Ovary (tissue), 9 donors: ENCODE data around the gene WFDC12. TPM values are rescaled to one million over a fixed set of nuclear protein-coding genes. Genes with fewer than 3 reads are reported as not detected.

ENCODE experiments used
- DNase-seq, 5 donors: peaks; one replicate each; pipeline ENCODE4 v3.0.0-alpha.2; 2019 to 2020
- H3K27ac ChIP-seq, 2 donors: fragments of 200-600 bp; one replicate each; pipeline versions ENCODE4 v1.5.1 to v1.8.0; 2019 to 2022
- H3K27me3 ChIP-seq: fragments of 200-600 bp; one replicate; pipeline ENCODE4 v1.8.0; 2022
- H3K36me3 ChIP-seq: fragments of 200-600 bp; sonication (generic); one replicate; pipeline ENCODE4 v1.5.1; 2019
- H3K4me1 ChIP-seq: one replicate; pipeline ENCODE4 v1.8.1; 2013; ENCODE audit warnings: mild to moderate bottlenecking, moderate library complexity; ENCODE audit not compliant: insufficient read depth
- H3K4me3 ChIP-seq: fragments of 200-600 bp; sonication (generic); one replicate; pipeline ENCODE4 v1.5.1; 2017
- H3K9me3 ChIP-seq, 2 donors: fragments of 200-600 bp in 1 of 2; sonication (generic) in 1 of 2; one replicate each; pipeline versions ENCODE4 v1.5.1 to v1.8.1; 2013 to 2019; ENCODE audit warnings: mild to moderate bottlenecking in 1 of 2, moderate library complexity in 1 of 2
- CTCF ChIP-seq, 3 donors: fragments of 450-650 bp in 2 of 3; fragments of 200-600 bp in 1 of 3; IDR thresholded peaks; one replicate each; pipeline versions ENCODE4 v1.5.1 to v1.8.0; 2016 to 2022; ENCODE audit warnings: antibody characterized with exemption in 3 of 3, mild to moderate bottlenecking in 1 of 3
- EP300 ChIP-seq: sonication (generic); formaldehyde crosslinking; IDR thresholded peaks from one replicate; pipeline ENCODE4 v1.6.1; 2017; ENCODE audit warnings: antibody characterized with exemption
- POLR2A ChIP-seq: fragments of 450-650 bp; IDR thresholded peaks from one replicate; pipeline ENCODE4 v1.6.1; 2017; ENCODE audit warnings: antibody characterized with exemption, mild to moderate bottlenecking, moderate library complexity
- WGBS, 3 donors: extraction: QIAGEN DNeasy Blood & Tissue Kit in 1 of 3; methylation state at CpG; one replicate each; pipeline versions ENCODE4 v1.1.5 to v1.1.7; 2013 to 2017; 5-methylcytosine and 5-hydroxymethylcytosine counted together
- intact Hi-C, 4 donors: fragments of 100-400 bp; cut with DNase I; formaldehyde crosslinking; loops; one replicate each; pipeline versions ENCODE4 v1.11.0 to v1.15.1; 2022 to 2023
- polyA plus RNA-seq, 2 donors: library from polyadenylated mRNA; stranded (reverse); fragments of 200-250 nt in 1 of 2; fragments of 350-450 nt in 1 of 2; fragmentation: Illumina TruSeq in 1 of 2; extraction: RNeasy Lipid Tissue Mini Kit (QIAGEN cat#74804) in 1 of 2; gene quantifications; one replicate each; pipeline ENCODE4 v1.2.3, GENCODE V29; 2013 to 2014
- total RNA-seq, 7 donors: library from RNA; depleted of rRNA in 2 of 7; stranded (reverse); fragments of >200 nt in 2 of 7; fragmentation: NEBNext Ultra II Directional in 3 of 7; extraction: Animal tissue kit (Norgen Biotek cat#: 25700) in 3 of 7; gene quantifications; one replicate each; pipeline versions ENCODE4 v1.1.0 to v1.2.4, GENCODE V29; 2016 to 2023
- donor health status: DM: no; HTN: no; CAD: no; lungs with moderate emphysema.
- donor health status: DM: no; HTN: no; CAD: no.
- donor health status: Bipolar disorder and iron deficiency.
- donor health status: DM: yes; HTN: yes; CAD: no.
- donor health status: DM: no; HTN: no; CAD: no.
- donor health status: DM: yes; HTN: yes; CAD: no.

Gene WFDC12
- total and polyA plus RNA-seq, 9 donors = not detected

GRCh38 chr20:45080867-45081624 lies 43.2 kb downstream of the WFDC12 start:
- intact Hi-C loops = no loop called here
- no peaks in the 10 kb centered on the region for H3K36me3 ChIP-seq
- H3K9me3 ChIP-seq = no peaks in the 10 kb centered on the region
- no peaks in the 10 kb centered on the region for H3K4me1 ChIP-seq
- H3K27ac ChIP-seq = no peak overlapping the region
- DNase-seq = no peak
- H3K27me3 ChIP-seq = no peaks in the 10 kb centered on the region
- H3K4me3 ChIP-seq = no peak overlapping the region
- TF ChIP-seq CTCF (IDR thresholded peaks at IDR 0.05) = no peak
- no peak for TF ChIP-seq POLR2A
- TF ChIP-seq EP300 = no peak
- 82 to 89% (median 82%) methylated on average over 5 of the region's 5 CpGs for WGBS, 3 donors

GRCh38 chr20:45077559-45077958 lies 46.7 kb downstream of the WFDC12 start:
- Histone ChIP-seq H3K9me3 (no peaks in the 10 kb centered on the region), H3K4me1 (no peaks in the 10 kb centered on the region), H3K36me3 (no peaks in the 10 kb centered on the region), H3K4me3 (no peak overlapping the region), H3K27ac (no peak overlapping the region), H3K27me3 (no peaks in the 10 kb centered on the region)
- intact Hi-C loops = no loop called here
- 87 to 94% (median 91%) methylated on average over 3 of the region's 3 CpGs for WGBS, 3 donors
- TF ChIP-seq CTCF (IDR thresholded peaks at IDR 0.05) (no peak), POLR2A (no peak), EP300 (no peak)
- DNase-seq = no peak

Other genes starting within 250 kb of the WFDC12 start
- 100 to 1,000 TPM in 5 of 7 donors, 10 to 100 TPM in 2; 55.1 to 153 (median 117) TPM for gene YWHAB, start 238.8 kb downstream of the WFDC12 start, total RNA-seq
- 100 to 1,000 TPM in 1 of 2 donors, 10 to 100 TPM in 1; 70.1 to 252 TPM for gene YWHAB, start 238.8 kb downstream of the WFDC12 start, polyA plus RNA-seq
- 10 to 100 TPM; 17.9 to 34.9 (median 22.9) TPM for gene PABPC1L, start 214.4 kb downstream of the WFDC12 start, total RNA-seq
- 10 to 100 TPM; 13.3 to 19.0 TPM for gene PABPC1L, start 214.4 kb downstream of the WFDC12 start, polyA plus RNA-seq
- 10 to 100 TPM; 12.3 to 39.8 (median 26.2) TPM for gene TOMM34, start 164.1 kb downstream of the WFDC12 start, total RNA-seq
- 10 to 100 TPM; 20.1 to 60.7 TPM for gene TOMM34, start 164.1 kb downstream of the WFDC12 start, polyA plus RNA-seq
- gene STK4, start 158.0 kb downstream of the WFDC12 start, total RNA-seq = 10 to 100 TPM; 17.3 to 27.5 (median 19.6) TPM
- 10 to 100 TPM in 1 of 2 donors, 1 to 10 TPM in 1; 8.3 to 25.9 TPM for gene STK4, start 158.0 kb downstream of the WFDC12 start, polyA plus RNA-seq
- gene KCNS1, start 23.3 kb downstream of the WFDC12 start, total RNA-seq = not detected
- gene KCNS1, start 23.3 kb downstream of the WFDC12 start, polyA plus RNA-seq = under 1 TPM; 0.02 to 0.80 TPM
- not detected for gene WFDC5, start 9.3 kb downstream of the WFDC12 start, total RNA-seq
- not detected for gene WFDC5, start 9.3 kb downstream of the WFDC12 start, polyA plus RNA-seq
- gene PI3, start 50.4 kb upstream of the WFDC12 start, total RNA-seq = under 1 TPM in 1 of 7 donors, not detected in 6; 0.92 TPM
- under 1 TPM in 1 of 2 donors, not detected in 1; 0.30 TPM for gene PI3, start 50.4 kb upstream of the WFDC12 start, polyA plus RNA-seq
- not detected for gene SEMG1, start 82.6 kb upstream of the WFDC12 start, total RNA-seq
- not detected for gene SEMG1, start 82.6 kb upstream of the WFDC12 start, polyA plus RNA-seq
- gene SEMG2, start 96.9 kb upstream of the WFDC12 start, total RNA-seq = not detected
- not detected for gene SEMG2, start 96.9 kb upstream of the WFDC12 start, polyA plus RNA-seq
- gene SLPI, start 130.1 kb upstream of the WFDC12 start, total RNA-seq = 100 to 1,000 TPM in 2 of 7 donors, 10 to 100 TPM in 3, 1 to 10 TPM in 1, not detected in 1; 4.0 to 622 (median 33.3) TPM
- gene SLPI, start 130.1 kb upstream of the WFDC12 start, polyA plus RNA-seq = 10 to 100 TPM; 16.6 to 45.5 TPM
- gene RBPJL, start 182.4 kb upstream of the WFDC12 start, total RNA-seq = under 1 TPM in 2 of 7 donors, not detected in 5; 0.36 to 0.38 TPM
- not detected for gene RBPJL, start 182.4 kb upstream of the WFDC12 start, polyA plus RNA-seq
- gene MATN4, start 183.8 kb upstream of the WFDC12 start, total RNA-seq = under 1 TPM in 1 of 7 donors, not detected in 6; 0.10 TPM
- gene MATN4, start 183.8 kb upstream of the WFDC12 start, polyA plus RNA-seq = not detected
- gene SDC4, start 224.0 kb upstream of the WFDC12 start, total RNA-seq = 100 to 1,000 TPM in 1 of 7 donors, 10 to 100 TPM in 6; 12.9 to 269 (median 45.9) TPM
- gene SDC4, start 224.0 kb upstream of the WFDC12 start, polyA plus RNA-seq = 10 to 100 TPM; 17.3 to 49.0 TPM
- 10 to 100 TPM; 29.2 to 69.7 (median 32.8) TPM for gene SYS1, start 238.7 kb upstream of the WFDC12 start, total RNA-seq
- gene SYS1, start 238.7 kb upstream of the WFDC12 start, polyA plus RNA-seq = 10 to 100 TPM; 33.0 to 47.0 TPM